Activated CD4-positive, alpha-beta T cell treated with anti-CD3 and anti-CD28 coated beads for 36 hours (primary cell): ENCODE measurements around the gene KCTD10. TPM values are rescaled to one million over a fixed set of nuclear protein-coding genes. Genes with fewer than 3 reads are reported as not detected.
A peak's percentile ranks its signal among the peaks of the same experiment; 100 is the strongest.
"Not testable (repeated sequence)": the region's sequence is repeated elsewhere in the genome, so short reads cannot be mapped to it uniquely, and the experiment has no call there.

Experiments used
- ATAC-seq: fragments of 200-7000 bp; cut with Tn5 transposase; one replicate; pipeline ENCODE4 v1.10.0; 2021; ENCODE audit warnings: mild to moderate bottlenecking, moderate library complexity
- CTCF ChIA-PET: fragments of 350-600 bp; sonication (Branson Sonifier 250); formaldehyde crosslinking; loops from one replicate; lab custom pipeline; 2021; ENCODE audit warnings: antibody characterized with exemption; lab: Charles Lee
- POLR2A ChIA-PET: fragments of 350-600 bp; sonication (Branson Sonifier 250); formaldehyde crosslinking; loops from one replicate; lab custom pipeline; 2021; ENCODE audit warnings: antibody characterized with exemption, inconsistent platforms; lab: Charles Lee
- DNase-seq: peaks from one replicate; pipeline ENCODE4 v3.0.0-alpha.2; 2020
- H3K27ac Mint-ChIP-seq: one replicate; pipeline ENCODE4 v1.8.0; 2021; ENCODE audit warnings: mixed read lengths
- H3K27me3 Mint-ChIP-seq: one replicate; pipeline ENCODE4 v1.8.0; 2021; ENCODE audit warnings: mixed read lengths
- H3K36me3 Mint-ChIP-seq: one replicate; pipeline ENCODE4 v1.8.0; 2021; ENCODE audit warnings: low read depth, mixed read lengths
- H3K4me1 Mint-ChIP-seq: one replicate; pipeline ENCODE4 v1.8.0; 2021; ENCODE audit warnings: mixed read lengths
- H3K4me3 Mint-ChIP-seq: one replicate; pipeline ENCODE4 v1.8.0; 2021; ENCODE audit warnings: mild to moderate bottlenecking, moderate library complexity, mixed read lengths
- H3K9me3 Mint-ChIP-seq: one replicate; pipeline ENCODE4 v1.8.0; 2021; ENCODE audit warnings: low read depth, mixed read lengths
- intact Hi-C, 2 experiments: fragments of 100-400 bp; cut with DNase I in 1 of 2; cut with micrococcal nuclease in 1 of 2; formaldehyde crosslinking; loops; one replicate each; pipeline versions ENCODE4 v1.14.2 to v1.15.1; 2022 to 2024; cut with DNase I, micrococcal nuclease
- total RNA-seq, 2 experiments: library from RNA; stranded (reverse); gene quantifications; one replicate each; pipeline ENCODE4 v1.2.3, GENCODE V29; 2021

The KCTD10 gene
- total RNA-seq, 2 experiments from 2014 or later: 42.0 to 46.3 TPM

DNA sequence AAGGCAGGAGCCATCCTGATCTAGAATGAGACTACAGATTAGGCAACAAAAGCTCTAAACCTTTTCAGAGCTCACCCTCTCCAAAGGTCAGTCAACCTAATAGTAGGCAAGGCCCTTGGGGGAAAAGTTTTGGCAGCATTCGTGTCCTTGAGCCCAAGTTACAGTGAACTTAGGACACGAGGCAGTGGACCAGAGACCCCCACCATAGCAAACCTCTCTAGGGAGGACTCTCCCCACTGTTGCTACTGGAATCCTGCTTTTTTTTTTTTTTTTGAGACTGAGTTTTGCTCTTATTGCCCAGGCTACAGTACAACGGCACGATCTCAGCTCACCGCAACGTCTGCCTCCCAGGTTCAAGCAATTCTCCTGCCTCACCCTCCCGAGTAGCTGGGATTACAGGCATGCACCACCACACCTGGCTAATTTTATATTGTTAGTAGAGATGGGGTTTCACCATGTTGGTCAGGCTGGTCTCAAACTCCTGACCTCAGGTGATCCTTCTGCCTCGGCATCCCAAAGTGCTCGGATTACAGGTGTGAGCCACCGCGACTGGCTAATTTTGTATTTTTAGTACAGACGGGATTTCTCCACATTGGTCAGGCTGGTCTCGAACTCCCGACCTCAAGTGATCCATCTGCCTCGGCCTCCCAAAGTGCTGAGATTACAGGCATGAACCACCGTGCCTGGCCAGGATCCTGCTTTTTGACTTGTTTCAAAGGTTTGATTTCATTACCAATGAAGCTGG is 3.4 kb downstream of the KCTD10 start:
- H3K9me3 Mint-ChIP-seq, DNase-seq, H3K4me3 Mint-ChIP-seq, H3K36me3 Mint-ChIP-seq, H3K27me3 Mint-ChIP-seq, H3K27ac Mint-ChIP-seq, ATAC-seq, intact Hi-C loops: not testable (repeated sequence)
- ChIA-PET POLR2A (interaction anchor here (0.6 kb wide), 1 partner anchor 88 kb away, joined by 3 read pairs; no protein-coding TSS in a partner anchor), CTCF (interaction anchor here (0.6 to 1.4 kb wide), 6 partner anchors 11 to 303 kb away, joined by 3 to 5 read pairs (median 3); no protein-coding TSS in a partner anchor)
- H3K4me1 Mint-ChIP-seq: peaks cover 36% of the 10 kb centered on the region

DNA sequence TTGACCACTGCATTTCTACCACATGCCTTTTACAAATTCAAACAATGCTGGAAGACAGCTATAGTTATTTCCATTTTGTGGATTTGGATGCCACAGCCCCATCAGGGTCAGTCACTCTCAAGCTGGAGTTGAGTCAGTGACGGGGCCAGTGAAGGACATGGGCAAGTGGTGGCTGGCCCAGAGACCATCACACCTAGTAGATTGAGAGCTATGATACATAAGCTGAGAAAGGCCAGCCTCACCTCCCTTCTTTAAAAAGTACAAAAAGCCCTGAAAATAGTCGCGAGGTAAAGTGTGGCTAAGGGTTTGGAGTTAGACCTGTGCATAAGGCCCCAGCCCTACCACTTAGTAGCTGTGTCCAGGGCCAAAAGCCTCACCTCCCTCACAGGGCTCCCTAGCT is 4.1 kb downstream of the KCTD10 start:
- no peaks in the 10 kb centered on the region for H3K9me3 Mint-ChIP-seq
- H3K36me3 Mint-ChIP-seq: peaks cover 9% of the 10 kb centered on the region
- H3K27ac Mint-ChIP-seq: no peak overlapping the region
- CTCF ChIA-PET: interaction anchor here (0.6 to 1.4 kb wide), 4 partner anchors 28 to 303 kb away, joined by 3 to 4 read pairs (median 3); no protein-coding TSS in a partner anchor
- H3K4me3 Mint-ChIP-seq: no peak overlapping the region
- intact Hi-C loops: no loop called here
- H3K4me1 Mint-ChIP-seq: peaks cover 32% of the 10 kb centered on the region
- POLR2A ChIA-PET: no interaction called here
- ATAC-seq (no peak), DNase-seq (no peak)
- H3K27me3 Mint-ChIP-seq: no peaks in the 10 kb centered on the region

DNA sequence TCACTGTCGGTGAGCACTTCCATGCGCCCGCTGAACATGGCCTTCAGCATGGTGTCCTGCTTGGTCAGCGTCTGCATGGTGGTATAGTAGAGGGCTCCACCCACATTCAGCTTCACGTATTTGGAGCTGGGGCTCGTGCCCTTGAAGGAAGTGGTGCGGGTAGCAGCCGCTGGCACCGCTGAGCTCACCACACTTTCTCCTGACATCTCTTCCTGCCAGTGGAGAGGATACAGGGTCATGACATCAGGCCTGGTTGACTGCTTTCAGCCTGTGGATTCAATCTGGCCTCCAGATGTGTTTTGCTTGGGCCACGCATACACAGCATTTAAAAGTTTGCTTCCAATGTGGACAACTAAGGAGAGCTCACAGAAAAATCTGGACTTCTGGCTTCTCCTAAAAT is 7.6 kb downstream of the KCTD10 start:
- H3K4me3 Mint-ChIP-seq: no peak overlapping the region
- DNase-seq (no peak), ATAC-seq (no peak)
- no peaks in the 10 kb centered on the region for H3K9me3 Mint-ChIP-seq
- H3K36me3 Mint-ChIP-seq: peaks cover 9% of the 10 kb centered on the region
- CTCF ChIA-PET: interaction anchor here (0.5 kb wide), 1 partner anchor 1467 kb away, joined by 3 read pairs; no protein-coding TSS in a partner anchor
- intact Hi-C loops: no loop called here
- no peaks in the 10 kb centered on the region for H3K27me3 Mint-ChIP-seq
- H3K4me1 Mint-ChIP-seq: peaks cover 11% of the 10 kb centered on the region
- H3K27ac Mint-ChIP-seq: no peak overlapping the region
- POLR2A ChIA-PET: no interaction called here

DNA sequence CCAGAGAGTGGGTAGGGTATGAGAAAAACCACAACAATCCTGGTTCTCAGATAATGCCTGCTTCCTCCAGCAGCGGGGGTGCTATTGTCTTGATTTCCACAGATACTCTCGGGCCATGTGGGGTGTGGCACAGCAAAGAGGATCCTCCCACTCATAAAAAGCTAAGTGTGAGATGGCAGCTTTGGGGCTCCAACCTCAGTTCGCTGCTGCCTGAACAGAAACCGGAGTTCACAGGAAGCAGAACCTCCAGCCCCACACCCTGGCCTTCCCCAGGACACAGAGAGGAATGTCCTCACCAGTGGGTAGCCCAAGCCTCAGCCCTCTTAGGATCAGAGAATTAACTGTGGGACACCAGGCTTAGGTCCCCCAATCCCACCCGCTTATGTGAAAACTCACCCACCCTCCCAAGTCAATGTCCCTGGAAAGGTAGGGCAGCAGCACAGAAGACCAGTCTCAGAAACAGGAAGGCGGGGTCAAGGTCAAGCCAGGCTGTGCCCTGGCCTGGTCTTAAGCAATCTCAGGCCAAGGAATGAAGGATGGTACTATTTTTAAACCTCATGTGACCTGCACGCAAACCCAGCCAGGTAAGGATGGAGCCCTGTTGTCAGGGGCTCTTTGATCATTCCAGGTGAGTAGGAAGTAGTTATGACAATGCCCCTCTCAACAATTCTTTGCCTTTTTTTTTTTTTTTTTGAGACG is 9.0 kb downstream of the KCTD10 start:
- H3K27me3 Mint-ChIP-seq: no peaks in the 10 kb centered on the region
- POLR2A ChIA-PET: no interaction called here
- H3K4me3 Mint-ChIP-seq: no peak overlapping the region
- CTCF ChIA-PET: interaction anchor here (0.7 to 1.6 kb wide), 2 partner anchors 11 to 35 kb away, joined by 3 to 5 read pairs; no protein-coding TSS in a partner anchor
- no peaks in the 10 kb centered on the region for H3K9me3 Mint-ChIP-seq
- H3K4me1 Mint-ChIP-seq: peaks cover 21% of the 10 kb centered on the region
- ATAC-seq (no peak), DNase-seq (no peak)
- no peak overlapping the region for H3K27ac Mint-ChIP-seq
- H3K36me3 Mint-ChIP-seq: peaks cover 9% of the 10 kb centered on the region
- intact Hi-C loops: no loop called here

DNA sequence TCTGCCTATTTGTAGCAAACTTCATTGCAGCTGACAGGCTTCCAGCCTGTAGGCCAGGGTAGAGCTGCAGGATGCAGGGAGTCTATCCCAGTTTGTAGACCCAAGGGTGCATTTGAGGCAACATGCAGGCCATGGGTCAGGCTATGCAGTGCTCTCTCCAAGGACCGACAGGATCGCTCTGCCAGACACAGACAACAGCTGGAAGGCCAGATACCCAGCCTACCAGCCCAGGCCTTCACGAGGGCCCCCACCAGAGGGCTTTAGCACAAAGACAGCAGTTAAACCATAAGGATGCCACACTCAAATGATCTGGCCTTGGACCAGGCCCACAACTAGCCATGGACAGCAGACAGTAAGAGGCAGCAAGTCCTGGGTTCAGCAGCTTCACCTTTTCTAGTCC is 10.3 kb downstream of the KCTD10 start:
- CTCF ChIA-PET: interaction anchor here (1.0 to 1.6 kb wide), 2 partner anchors 34 to 52 kb away, joined by 4 to 5 read pairs; no protein-coding TSS in a partner anchor
- Mint-ChIP-seq H3K27me3 (no peaks in the 10 kb centered on the region), H3K27ac (no peak overlapping the region), H3K9me3 (no peaks in the 10 kb centered on the region), H3K4me3 (no peak overlapping the region), H3K4me1 (peaks cover 28% of the 10 kb centered on the region), H3K36me3 (peaks cover 9% of the 10 kb centered on the region)
- ATAC-seq (no peak), DNase-seq (no peak)
- POLR2A ChIA-PET: no interaction called here
- intact Hi-C loops: no loop called here

DNA sequence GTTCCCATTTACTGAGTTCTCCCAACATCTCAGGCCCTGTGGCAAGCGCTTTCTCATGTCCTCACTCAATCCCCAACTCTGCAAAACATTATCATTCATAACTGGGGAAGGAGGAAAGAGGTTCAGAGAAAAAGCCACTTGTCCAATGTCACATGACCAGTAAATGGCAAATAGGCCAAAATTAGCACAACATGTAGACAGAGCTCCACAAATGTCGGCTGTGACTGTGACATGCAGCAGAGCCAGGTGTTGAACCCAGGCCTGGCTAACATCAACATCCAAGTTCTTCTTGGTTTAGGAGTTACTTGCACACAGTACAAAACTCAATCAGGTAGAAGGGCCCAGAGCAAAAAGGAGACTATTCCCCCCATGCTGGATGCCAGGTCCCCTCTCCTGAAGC is 10.8 kb downstream of the KCTD10 start:
- Mint-ChIP-seq H3K4me3 (no peak overlapping the region), H3K27me3 (no peaks in the 10 kb centered on the region)
- no peak for ATAC-seq

DNA sequence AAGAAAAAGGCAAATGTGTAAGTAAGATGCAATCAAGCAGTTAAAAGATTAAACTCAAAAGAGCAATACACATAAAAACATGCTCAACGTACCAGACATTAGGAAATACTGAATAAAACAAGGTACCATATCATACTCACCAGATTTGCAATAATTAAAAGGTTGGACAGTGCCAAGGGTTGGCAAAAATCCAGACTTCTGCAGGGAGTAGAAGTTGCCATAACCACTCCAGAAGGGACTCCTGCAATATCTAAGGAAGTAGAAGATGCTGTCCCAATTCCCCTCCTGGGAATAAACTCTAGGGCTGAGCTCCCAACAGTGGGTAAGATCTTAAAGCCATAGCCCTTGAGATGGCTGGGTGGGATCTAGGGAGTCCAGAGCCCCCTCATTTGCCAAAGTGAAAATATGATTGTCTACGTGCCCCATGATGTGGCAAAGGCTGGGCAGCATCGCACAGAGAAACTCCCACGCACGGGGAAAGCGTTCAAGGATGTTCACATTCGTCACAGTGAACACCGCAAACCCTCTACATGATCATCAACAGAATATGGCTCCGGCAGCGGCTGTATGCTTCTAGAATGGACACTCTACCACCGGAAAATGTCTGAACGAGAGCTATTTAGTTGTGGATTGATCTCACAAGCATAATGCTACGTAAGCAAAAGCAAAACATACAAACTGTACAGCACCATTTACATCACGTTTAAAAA is 12.3 kb downstream of the KCTD10 start:
- ChIA-PET CTCF (no interaction called here), POLR2A (no interaction called here)
- Mint-ChIP-seq H3K27me3 (no peaks in the 10 kb centered on the region), H3K27ac (no peak overlapping the region), H3K36me3 (peaks cover 6% of the 10 kb centered on the region), H3K4me3 (no peak overlapping the region), H3K4me1 (peaks cover 27% of the 10 kb centered on the region), H3K9me3 (no peaks in the 10 kb centered on the region)
- intact Hi-C loops: no loop called here
- no peak for DNase-seq
- no peak for ATAC-seq

More for the DNA sequence above, 10.8 kb downstream of the KCTD10 start:
- POLR2A ChIA-PET: no interaction called here
- Mint-ChIP-seq H3K9me3 (no peaks in the 10 kb centered on the region), H3K36me3 (peaks cover 9% of the 10 kb centered on the region), H3K27ac (no peak overlapping the region), H3K4me1 (peaks cover 31% of the 10 kb centered on the region)
- intact Hi-C loops: no loop called here
- DNase-seq: no peak
- CTCF ChIA-PET: interaction anchor here (1.0 kb wide), 1 partner anchor 53 kb away, joined by 4 read pairs; no protein-coding TSS in a partner anchor

DNA sequence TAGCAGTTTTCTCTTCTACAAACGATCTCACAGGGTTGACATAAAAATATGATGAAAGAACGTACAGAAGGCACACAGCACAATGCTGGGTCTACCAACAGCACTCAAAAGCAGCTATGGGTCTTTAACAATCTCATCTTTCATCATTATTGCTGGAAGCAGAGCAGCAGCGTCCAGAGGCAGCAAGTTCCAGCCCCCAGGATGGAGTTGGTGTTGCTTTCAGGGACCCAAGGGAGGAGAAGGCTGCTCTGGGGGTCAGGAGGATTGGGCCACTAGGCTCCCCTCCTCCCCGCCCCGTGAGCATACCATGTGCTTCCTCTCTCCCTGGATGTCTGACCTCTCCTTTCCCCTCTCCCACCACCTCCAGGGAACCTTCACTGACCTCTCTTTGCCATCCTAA is 13.3 kb downstream of the KCTD10 start:
- Mint-ChIP-seq H3K9me3 (no peaks in the 10 kb centered on the region), H3K4me3 (no peak overlapping the region), H3K27me3 (no peaks in the 10 kb centered on the region), H3K4me1 (peaks cover 36% of the 10 kb centered on the region), H3K27ac (peak overlapping the region; percentile 52), H3K36me3 (peaks cover 9% of the 10 kb centered on the region)
- ATAC-seq: no peak
- ChIA-PET POLR2A (no interaction called here), CTCF (interaction anchor here (0.7 to 2.0 kb wide), 5 partner anchors 14 to 721 kb away, joined by 3 to 9 read pairs (median 3); partner anchors contain the start of genes KCTD10 and UBE3B)
- intact Hi-C loops: no loop called here
- no peak for DNase-seq

DNA sequence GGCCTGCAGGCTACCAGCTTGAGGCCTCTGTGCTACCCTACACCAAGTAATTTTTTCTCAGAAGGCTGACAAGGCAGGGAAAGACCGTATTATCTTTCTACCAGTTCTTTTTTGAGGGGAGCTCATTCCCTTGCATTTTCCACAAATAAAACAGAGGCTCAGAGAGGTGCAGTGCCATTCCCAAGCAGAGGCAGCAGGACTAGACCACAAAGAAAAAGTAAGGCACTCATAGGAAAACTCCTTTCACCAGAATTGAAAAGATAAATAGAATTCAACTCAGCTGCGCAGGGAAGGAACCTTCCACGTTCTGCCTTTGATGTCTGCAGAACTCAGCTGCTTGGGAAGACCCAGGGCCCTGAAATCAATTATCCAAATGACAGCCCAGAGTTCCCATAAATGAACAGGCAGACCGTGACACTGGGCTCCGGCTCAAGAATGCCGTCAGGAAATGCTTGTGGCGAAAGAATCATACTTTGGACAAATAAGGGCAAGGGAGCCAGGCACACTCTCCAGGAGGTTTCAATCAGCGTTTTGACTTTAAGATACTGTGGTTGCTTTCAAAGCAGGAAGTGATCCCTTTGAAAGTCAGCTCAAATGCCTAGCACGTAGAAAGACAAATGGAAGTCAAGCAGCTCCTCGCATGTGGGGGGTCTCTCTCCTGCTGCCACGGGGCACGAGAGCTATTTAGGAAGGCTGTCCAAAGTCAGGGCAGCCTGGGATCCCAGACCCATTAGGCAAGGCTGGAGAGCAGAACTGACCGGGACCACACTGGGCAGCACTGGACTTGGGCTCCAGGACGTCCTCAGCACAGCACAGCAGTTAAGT is 14.0 kb downstream of the KCTD10 start:
- H3K9me3 Mint-ChIP-seq: no peaks in the 10 kb centered on the region
- intact Hi-C loops: no loop called here
- CTCF ChIA-PET: interaction anchor here (0.7 to 2.0 kb wide), 9 partner anchors 11 to 720 kb away, joined by 3 to 9 read pairs (median 3); partner anchors contain the start of genes KCTD10 and UBE3B
- ATAC-seq (peak; percentile 78), DNase-seq (no peak)
- POLR2A ChIA-PET: interaction anchor here (0.7 kb wide), 1 partner anchor 266 kb away, joined by 3 read pairs; no protein-coding TSS in a partner anchor
- no peak overlapping the region for H3K4me3 Mint-ChIP-seq
- peak overlapping the region; percentile 52 for H3K27ac Mint-ChIP-seq
- peaks cover 40% of the 10 kb centered on the region for H3K4me1 Mint-ChIP-seq
- no peaks in the 10 kb centered on the region for H3K27me3 Mint-ChIP-seq
- H3K36me3 Mint-ChIP-seq: peaks cover 8% of the 10 kb centered on the region
